ENCODE data around the gene INTS4.
A peak's percentile ranks its signal among the peaks of the same experiment; 100 is the strongest.
"Not testable (repeated sequence)": the region's sequence is repeated elsewhere in the genome, so short reads cannot be mapped to it uniquely, and the experiment has no call there.

The INTS4 gene

GRCh38 chr11:78022397-78023396, 28.2 kb upstream of the INTS4 start, which contains the start of gene KCTD14:
Gene KCTD14, minus strand, starts transcription at chr11:78023276. Its CDS starts 27 bp downstream, at chr11:78023249.
- no peak for DNase-seq

GRCh38 chr11:78021611-78022010, 27.1 kb upstream of the INTS4 start:
- no peak for DNase-seq

DNA sequence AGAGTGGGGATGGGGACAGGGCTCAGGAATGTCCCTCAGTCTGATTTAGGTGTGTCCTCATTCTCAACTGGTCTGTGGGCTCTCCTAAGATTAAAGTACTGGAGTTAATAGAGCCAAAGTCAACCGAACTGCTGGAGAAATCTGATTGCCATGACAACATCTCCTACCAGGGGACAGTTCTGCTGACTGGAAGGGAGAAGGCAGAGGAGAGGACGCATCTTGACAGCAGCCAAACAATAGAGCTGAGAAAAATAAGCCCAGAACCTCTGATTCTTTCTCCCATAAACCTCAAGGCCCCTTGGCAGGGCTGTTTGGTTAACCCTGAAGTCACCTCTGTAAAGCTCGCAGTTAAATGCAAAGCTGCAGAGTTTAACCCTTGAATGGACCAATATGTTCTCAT, 25.8 kb upstream of the INTS4 start:
- DNase-seq = no peak

GRCh38 chr11:78019808-78020207, 25.3 kb upstream of the INTS4 start:
- no peak for DNase-seq

- DNase-seq = no peak
Measured at GRCh38 chr11:78015878-78016277, 21.4 kb upstream of the INTS4 start.

- DNase-seq = not testable (repeated sequence)
Measured at GRCh38 chr11:78014937-78015520, 20.6 kb upstream of the INTS4 start.

DNA sequence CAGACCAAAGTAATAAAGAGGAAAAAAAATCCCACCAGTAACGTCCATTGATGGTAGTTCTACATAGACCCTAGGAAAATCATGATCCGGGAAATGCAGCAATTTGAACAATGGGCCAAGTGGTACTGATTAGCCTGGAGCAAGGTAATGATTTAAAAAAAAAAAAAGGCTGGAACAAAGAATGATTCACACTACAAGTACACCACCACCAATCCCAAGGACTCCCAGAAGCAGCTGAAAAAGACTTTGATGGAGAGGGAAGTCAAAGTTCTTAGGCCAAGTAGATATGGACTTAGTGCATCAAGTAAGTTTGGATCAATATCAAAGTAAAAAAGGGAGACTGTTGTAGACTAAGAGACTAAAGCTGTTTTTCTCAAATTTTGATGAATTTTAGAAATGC, 16.8 kb upstream of the INTS4 start:
- DNase-seq = no peak

- no peak for DNase-seq
Measured at GRCh38 chr11:78010755-78011154, 16.3 kb upstream of the INTS4 start.

- no peak for DNase-seq
Measured at GRCh38 chr11:78010304-78010703, 15.8 kb upstream of the INTS4 start.

DNA sequence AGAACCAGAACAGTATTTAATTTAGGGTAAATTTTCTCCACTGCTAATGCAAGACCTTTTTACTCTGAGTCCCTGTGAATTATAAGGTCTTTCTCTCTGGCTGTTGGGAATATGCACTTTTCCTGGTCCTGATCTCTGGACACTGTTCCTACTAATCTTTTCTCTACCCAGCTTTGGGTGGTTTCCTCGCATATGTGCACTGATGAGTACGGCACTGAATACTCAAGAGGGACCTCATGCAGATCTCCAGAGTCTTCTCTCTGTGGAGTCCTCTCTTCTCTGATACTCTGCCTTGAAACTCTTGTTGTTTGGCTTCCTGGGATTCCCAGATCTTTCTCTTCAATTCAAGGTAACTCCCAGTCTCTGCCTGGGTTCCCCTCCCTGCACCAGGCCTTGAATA, 14.6 kb upstream of the INTS4 start:
- no peak for DNase-seq

- peak; percentile 47 for DNase-seq
Measured at GRCh38 chr11:78000193-78000592, 5.7 kb upstream of the INTS4 start.

- no peak for DNase-seq
Measured at GRCh38 chr11:77999446-78000030, 5.1 kb upstream of the INTS4 start.

DNA sequence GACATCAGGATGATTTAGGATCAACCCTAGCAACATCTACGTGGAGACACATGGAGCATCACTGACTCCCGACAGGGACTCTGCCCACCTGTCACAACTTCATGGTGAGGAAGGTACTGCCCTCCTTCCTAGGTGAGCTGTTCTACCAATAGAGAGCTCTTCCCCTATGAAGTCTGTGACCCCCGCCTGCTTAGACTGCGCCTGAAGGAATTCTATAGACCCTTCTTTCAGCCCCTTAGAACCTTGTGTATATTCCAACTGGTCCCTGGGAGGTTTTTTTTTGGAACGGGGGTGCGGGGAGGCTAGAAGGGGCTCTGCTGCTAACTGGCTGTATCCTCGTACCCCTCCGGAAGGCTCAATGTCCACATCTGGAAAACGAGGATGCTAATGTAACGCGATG, 566 bp downstream of the INTS4 start:
- no peak for DNase-seq

GRCh38 chr11:77990981-77991380, 3.5 kb downstream of the INTS4 start:
- no peak for DNase-seq

DNA sequence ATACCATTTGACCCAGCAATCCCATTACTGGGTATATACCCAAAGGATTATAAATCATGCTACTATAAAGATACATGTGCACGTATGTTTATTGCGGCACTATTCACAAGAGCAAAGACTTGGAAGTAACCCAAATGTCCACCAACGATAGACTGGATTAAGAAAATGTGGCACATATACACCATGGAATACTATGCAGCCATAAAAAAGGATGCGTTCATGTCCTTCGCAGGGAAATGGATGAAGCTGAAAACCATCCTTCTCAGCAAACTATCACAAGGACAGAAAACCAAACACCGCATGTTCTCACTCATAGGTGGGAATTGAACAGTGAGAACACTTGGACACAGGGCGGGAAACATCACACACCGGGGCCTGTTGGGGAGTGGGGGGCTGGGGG, 8.0 kb downstream of the INTS4 start:
- DNase-seq = not testable (repeated sequence)

GRCh38 chr11:77981346-77981947, 13.0 kb downstream of the INTS4 start:
- DNase-seq = no peak

DNA sequence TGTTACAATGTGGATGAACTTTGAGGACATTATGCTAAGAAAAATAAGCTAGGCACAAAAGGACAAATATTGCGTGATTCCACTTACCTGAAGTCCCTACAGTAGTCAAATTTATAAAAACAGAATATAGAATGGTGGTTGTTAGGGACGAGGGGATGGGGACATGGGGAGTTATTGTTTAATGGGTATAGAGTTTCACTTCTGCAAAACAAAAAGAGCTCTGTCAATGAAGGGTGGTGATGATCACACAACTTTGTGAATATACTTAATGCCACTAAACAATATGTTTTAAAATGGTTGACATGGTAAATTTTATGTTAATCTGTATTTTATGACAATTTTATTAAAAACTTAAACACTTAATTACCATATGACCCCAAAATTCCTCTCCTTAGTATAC, 26.1 kb downstream of the INTS4 start:
- no peak for DNase-seq

- no peak for DNase-seq
Measured at GRCh38 chr11:77967753-77968152, 26.7 kb downstream of the INTS4 start.

GRCh38 chr11:77967121-77967520, 27.3 kb downstream of the INTS4 start:
- DNase-seq = no peak

DNA sequence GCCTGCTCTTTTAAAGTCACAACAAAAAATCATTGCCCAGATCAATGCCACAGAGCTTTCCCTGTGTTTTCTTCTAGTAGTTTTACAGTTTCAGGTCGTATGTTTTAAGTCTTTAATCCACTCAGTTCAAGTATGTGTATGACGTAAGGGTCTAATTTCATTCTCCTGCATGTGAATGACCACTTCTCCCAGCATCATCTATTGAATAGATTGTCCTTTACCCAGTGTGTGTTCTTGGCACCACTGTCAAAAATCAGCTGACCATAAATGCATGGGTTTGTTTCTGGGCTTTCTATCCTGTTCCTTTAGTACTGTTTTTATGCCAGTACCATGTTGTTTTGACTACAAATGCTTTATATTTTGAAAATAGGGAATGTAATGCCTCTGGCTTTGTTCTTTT, 28.1 kb downstream of the INTS4 start:
- no peak for DNase-seq

DNA sequence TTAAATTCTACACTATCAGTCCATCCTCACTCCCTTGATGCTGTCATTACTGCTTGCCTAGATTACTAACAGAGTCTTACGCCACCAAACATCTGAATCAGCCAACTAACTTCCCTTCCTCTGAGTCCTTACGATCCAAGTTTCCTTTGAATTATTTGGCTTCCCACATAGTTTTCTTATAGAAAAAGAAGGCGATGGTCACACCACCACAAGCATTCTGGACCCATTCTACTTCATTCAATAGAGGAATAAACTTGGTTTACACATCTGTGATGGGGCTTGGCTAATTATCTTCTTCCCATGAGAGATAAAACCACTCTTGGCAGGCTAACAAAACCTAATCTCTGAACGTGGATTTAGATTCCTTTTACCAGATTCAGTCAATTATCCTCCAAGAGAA, 35.0 kb downstream of the INTS4 start:
- no peak for DNase-seq

DNA sequence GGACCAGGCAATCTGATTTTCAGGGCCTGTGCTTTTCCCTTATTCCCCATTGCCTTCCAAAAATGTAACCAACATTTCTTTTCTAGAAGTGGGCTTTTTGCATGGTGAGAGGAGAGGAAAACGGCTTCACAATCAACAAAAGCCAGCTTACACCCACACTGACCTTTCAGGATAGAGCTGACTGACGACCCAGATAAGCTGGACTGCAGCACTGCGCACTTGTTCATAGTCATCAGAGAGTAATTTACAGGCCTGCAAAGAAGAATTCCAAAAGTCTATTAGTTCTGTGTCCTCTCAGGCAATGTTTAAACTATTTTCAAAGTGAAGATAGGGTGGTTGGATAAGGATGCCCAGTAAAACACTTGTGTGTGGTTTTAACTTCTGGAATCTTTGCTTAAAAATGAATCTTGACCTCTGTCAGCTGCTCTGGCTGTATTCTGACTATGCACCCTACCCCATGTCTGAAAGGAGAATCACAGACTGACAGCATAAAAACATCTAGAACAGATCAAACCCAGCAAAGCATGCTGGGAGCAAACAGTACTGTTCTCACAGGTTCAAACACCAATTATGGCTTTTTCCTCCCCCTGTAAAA, 35.8 kb downstream of the INTS4 start:
- not testable (repeated sequence) for DNase-seq

GRCh38 chr11:77943296-77943695, 51.2 kb downstream of the INTS4 start:
- DNase-seq = not testable (repeated sequence)

Measured in CD4-positive, alpha-beta T cell treated with Interleukin-6 for 4 hours (primary cell).